Skeletal muscle tissue (tissue), 4 donors: Measurements from ENCODE around the gene IPO5. TPM values are rescaled to one million over a fixed set of nuclear protein-coding genes. Genes with fewer than 3 reads are reported as not detected.
"Not testable (repeated sequence)": the region's sequence is repeated elsewhere in the genome, so short reads cannot be mapped to it uniquely, and the experiment has no call there.

Experiments used
- H3K27ac ChIP-seq: one replicate; pipeline ENCODE4 v1.7.0; 2013; ENCODE audit warnings: mild to moderate bottlenecking, low read depth, low read length, inconsistent platforms
- H3K27me3 ChIP-seq, 3 donors: one replicate each; pipeline ENCODE4 v1.7.0; 2013; ENCODE audit warnings: low read length in 3 of 3; ENCODE audit not compliant: control insufficient read depth in 3 of 3, insufficient read depth in 3 of 3
- H3K36me3 ChIP-seq, 3 donors: one replicate each; pipeline ENCODE4 v1.7.0; 2013; ENCODE audit warnings: low read length in 3 of 3; ENCODE audit not compliant: control insufficient read depth in 3 of 3, insufficient read depth in 3 of 3
- H3K4me1 ChIP-seq, 3 donors: one replicate each; pipeline ENCODE4 v1.7.0; 2013; ENCODE audit warnings: low read length in 3 of 3, mild to moderate bottlenecking in 3 of 3; ENCODE audit not compliant: control insufficient read depth in 3 of 3, insufficient read depth in 3 of 3
- H3K4me3 ChIP-seq, 3 donors: one replicate each; pipeline ENCODE4 v1.7.0; 2013; ENCODE audit warnings: low read length in 3 of 3
- H3K9ac ChIP-seq, 3 donors: one replicate each; pipeline ENCODE4 v1.7.0; 2013; ENCODE audit warnings: low read length in 3 of 3, mild to moderate bottlenecking in 3 of 3, moderate library complexity in 2 of 3, low read depth in 1 of 3
- H3K9me3 ChIP-seq, 3 donors: one replicate each; pipeline ENCODE4 v1.7.0; 2013; ENCODE audit warnings: low read length in 3 of 3; ENCODE audit not compliant: control insufficient read depth in 3 of 3
- total RNA-seq: library from RNA; depleted of rRNA; stranded (reverse); fragments of >200 nt; gene quantifications from one replicate; pipeline ENCODE4 v1.2.3, GENCODE V29; 2014
- donor health status: Osteomylitis.

IPO5 gene
- total RNA-seq, 1 donor from 2014 or later = 274 TPM

GRCh38 chr13:98047785-98048184, 94.3 kb downstream of the IPO5 start:
- H3K27ac ChIP-seq, H3K4me1 ChIP-seq, H3K36me3 ChIP-seq, H3K9ac ChIP-seq, H3K4me3 ChIP-seq, H3K27me3 ChIP-seq, H3K9me3 ChIP-seq: not testable (repeated sequence)

GRCh38 chr13:98048265-98048664, 94.8 kb downstream of the IPO5 start:
- Histone ChIP-seq H3K27me3 (no peaks in the 10 kb centered on the region), H3K4me1 (no peaks in the 10 kb centered on the region), H3K9ac (no peak overlapping the region), H3K27ac (no peak overlapping the region), H3K36me3 (no peaks in the 10 kb centered on the region), H3K9me3 (no peaks in the 10 kb centered on the region), H3K4me3 (no peak overlapping the region)

- Histone ChIP-seq H3K9me3 (peaks cover 0 to 4% (median 2%) of the 10 kb centered on the region in 3 donors), H3K27ac (no peak overlapping the region), H3K27me3 (no peaks in the 10 kb centered on the region), H3K9ac (no peak overlapping the region), H3K36me3 (no peaks in the 10 kb centered on the region), H3K4me1 (no peaks in the 10 kb centered on the region), H3K4me3 (no peak overlapping the region)
Measured at GRCh38 chr13:98050041-98050466, 96.6 kb downstream of the IPO5 start.

GRCh38 chr13:98052412-98052811, 98.9 kb downstream of the IPO5 start:
- peaks cover 0 to 4% (median 2%) of the 10 kb centered on the region in 3 donors for H3K9me3 ChIP-seq
- peaks cover 0 to 3% (median 2%) of the 10 kb centered on the region in 3 donors for H3K27me3 ChIP-seq
- H3K27ac ChIP-seq = no peak overlapping the region
- no peak overlapping the region for H3K9ac ChIP-seq
- no peak overlapping the region for H3K4me3 ChIP-seq
- no peaks in the 10 kb centered on the region for H3K36me3 ChIP-seq
- no peaks in the 10 kb centered on the region for H3K4me1 ChIP-seq

- no peak overlapping the region for H3K27ac ChIP-seq
- peaks cover 0 to 3% (median 2%) of the 10 kb centered on the region in 3 donors for H3K27me3 ChIP-seq
- H3K9ac ChIP-seq = no peak overlapping the region
- no peaks in the 10 kb centered on the region for H3K4me1 ChIP-seq
- H3K4me3 ChIP-seq = no peak overlapping the region
- H3K9me3 ChIP-seq = peaks cover 0 to 4% (median 2%) of the 10 kb centered on the region in 3 donors
- H3K36me3 ChIP-seq = no peaks in the 10 kb centered on the region
Measured at GRCh38 chr13:98054301-98054700, 100.8 kb downstream of the IPO5 start.

GRCh38 chr13:98055623-98056022, 102.1 kb downstream of the IPO5 start:
- H3K9me3 ChIP-seq = peaks cover 0 to 4% (median 2%) of the 10 kb centered on the region in 3 donors
- H3K9ac ChIP-seq = no peak overlapping the region
- H3K27ac ChIP-seq = no peak overlapping the region
- H3K36me3 ChIP-seq = no peaks in the 10 kb centered on the region
- no peak overlapping the region for H3K4me3 ChIP-seq
- H3K27me3 ChIP-seq = peaks cover 0 to 3% (median 2%) of the 10 kb centered on the region in 3 donors
- H3K4me1 ChIP-seq = no peaks in the 10 kb centered on the region

- no peak overlapping the region for H3K27ac ChIP-seq
- no peak overlapping the region for H3K9ac ChIP-seq
- H3K9me3 ChIP-seq = peaks cover 0 to 4% (median 2%) of the 10 kb centered on the region in 3 donors
- H3K27me3 ChIP-seq = peaks cover 0 to 3% (median 2%) of the 10 kb centered on the region in 3 donors
- no peaks in the 10 kb centered on the region for H3K4me1 ChIP-seq
- H3K36me3 ChIP-seq = no peaks in the 10 kb centered on the region
- no peak overlapping the region for H3K4me3 ChIP-seq
Measured at GRCh38 chr13:98056839-98057410, 103.5 kb downstream of the IPO5 start.

- Histone ChIP-seq H3K4me3 (no peak overlapping the region), H3K9ac (no peak overlapping the region), H3K4me1 (no peaks in the 10 kb centered on the region), H3K27ac (no peak overlapping the region), H3K27me3 (peaks cover 0 to 3% (median 2%) of the 10 kb centered on the region in 3 donors), H3K9me3 (peaks cover 0 to under 1% (median 0%) of the 10 kb centered on the region in 3 donors), H3K36me3 (no peaks in the 10 kb centered on the region)
Measured at GRCh38 chr13:98059276-98059675, 105.8 kb downstream of the IPO5 start.

- H3K4me1 ChIP-seq = no peaks in the 10 kb centered on the region
- no peak overlapping the region for H3K9ac ChIP-seq
- no peaks in the 10 kb centered on the region for H3K36me3 ChIP-seq
- no peaks in the 10 kb centered on the region for H3K9me3 ChIP-seq
- peaks cover 0 to 3% (median 2%) of the 10 kb centered on the region in 3 donors for H3K27me3 ChIP-seq
- H3K4me3 ChIP-seq = no peak overlapping the region
- H3K27ac ChIP-seq = no peak overlapping the region
Measured at GRCh38 chr13:98060282-98060681, 106.8 kb downstream of the IPO5 start.

GRCh38 chr13:98065468-98065867, 112.0 kb downstream of the IPO5 start:
- H3K27ac ChIP-seq = no peak overlapping the region
- H3K9me3 ChIP-seq = no peaks in the 10 kb centered on the region
- no peaks in the 10 kb centered on the region for H3K36me3 ChIP-seq
- H3K4me3 ChIP-seq = no peak overlapping the region
- H3K4me1 ChIP-seq = no peaks in the 10 kb centered on the region
- no peak overlapping the region for H3K9ac ChIP-seq
- H3K27me3 ChIP-seq = no peaks in the 10 kb centered on the region
